ENCODE data around the gene SERP1. TPM values are rescaled to one million over a fixed set of nuclear protein-coding genes. Genes with fewer than 3 reads are reported as not detected.

SERP1 gene
- total and polyA plus RNA-seq, 9 donors = 47.7 to 97.1 (median 67.5) TPM

GRCh38 chr3:150495563-150496168 lies 50.6 kb downstream of the SERP1 start:
- peak; percentile 75 for DNase-seq
- peaks cover 2% of the 10 kb centered on the region for H3K9me3 ChIP-seq (replicated peaks; ENCODE audit: control insufficient read depth, low read depth, low read length)
- H3K27ac ChIP-seq (ENCODE audit: low read length) = no peak overlapping the region
- no peaks in the 10 kb centered on the region for H3K27me3 ChIP-seq (ENCODE audit: control insufficient read depth, insufficient read depth, low read length)
- H3K36me3 ChIP-seq (ENCODE audit: control insufficient read depth, insufficient read depth, low read length) = no peaks in the 10 kb centered on the region
- WGBS (ENCODE audit: insufficient coverage) = 0% methylated on average over 1 of the region's 2 CpGs
- no peaks in the 10 kb centered on the region for H3K4me1 ChIP-seq (ENCODE audit: control insufficient read depth, insufficient read depth, low read length)
- no peak overlapping the region for H3K4me3 ChIP-seq (ENCODE audit: low read length)

DNA sequence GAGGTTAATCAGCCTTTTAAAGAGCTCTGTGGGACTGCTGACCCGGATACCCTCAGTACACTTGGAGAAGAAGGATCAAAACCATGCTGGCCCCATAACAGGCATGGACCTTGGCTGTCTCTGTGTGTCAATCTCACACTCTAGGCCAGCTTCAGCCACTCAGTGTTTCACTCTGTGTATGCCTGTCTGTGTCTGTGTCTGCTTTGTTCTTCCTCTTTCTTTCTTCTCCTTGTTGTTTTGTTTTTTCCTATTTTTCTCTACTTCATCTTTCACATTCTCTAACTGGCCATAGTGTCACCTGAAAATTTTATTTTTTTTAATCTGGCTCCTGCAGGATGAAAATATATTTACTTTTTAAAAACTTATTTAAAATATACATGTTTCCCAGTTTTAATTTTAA lies 51.1 kb downstream of the SERP1 start:
- H3K9me3 ChIP-seq (replicated peaks; ENCODE audit: control insufficient read depth, low read depth, low read length) = no peaks in the 10 kb centered on the region
- H3K36me3 ChIP-seq (ENCODE audit: control insufficient read depth, insufficient read depth, low read length) = no peaks in the 10 kb centered on the region
- peak; percentile 15 for DNase-seq
- no peak overlapping the region for H3K4me3 ChIP-seq (ENCODE audit: low read length)
- H3K27ac ChIP-seq (ENCODE audit: low read length) = no peak overlapping the region
- no peaks in the 10 kb centered on the region for H3K27me3 ChIP-seq (ENCODE audit: control insufficient read depth, insufficient read depth, low read length)
- no peaks in the 10 kb centered on the region for H3K4me1 ChIP-seq (ENCODE audit: control insufficient read depth, insufficient read depth, low read length)
- 29% methylated on average over 1 of the region's 1 CpG for WGBS (ENCODE audit: insufficient coverage)

- Histone ChIP-seq H3K36me3 (ENCODE audit: control insufficient read depth, insufficient read depth, low read length) (no peaks in the 10 kb centered on the region), H3K4me1 (ENCODE audit: control insufficient read depth, insufficient read depth, low read length) (no peaks in the 10 kb centered on the region), H3K9me3 (replicated peaks; ENCODE audit: control insufficient read depth, low read depth, low read length) (no peaks in the 10 kb centered on the region), H3K4me3 (ENCODE audit: low read length) (no peak overlapping the region), H3K27ac (ENCODE audit: low read length) (no peak overlapping the region), H3K27me3 (ENCODE audit: control insufficient read depth, insufficient read depth, low read length) (no peaks in the 10 kb centered on the region)
- DNase-seq = no peak
- WGBS (ENCODE audit: insufficient coverage) = no CpG with 5 or more reads among the region's 5 CpGs
These were observed 51.8 kb downstream of the SERP1 start for GRCh38 chr3:150494411-150494977.

Other genes with a start within 250 kb of the SERP1 start
- 16.2 TPM for gene TSC22D2, start 138.2 kb downstream of the SERP1 start, total RNA-seq
- gene TSC22D2, start 138.2 kb downstream of the SERP1 start, polyA plus RNA-seq (ENCODE audit: insufficient read depth in 1 of 8, insufficient read length in 8 of 8, low replicate concordance in 1 of 8) = 10 to 100 TPM; 41.5 to 69.5 (median 54.8) TPM
- 123 TPM for gene EIF2A, start 291 bp upstream of the SERP1 start, total RNA-seq
- gene EIF2A, start 291 bp upstream of the SERP1 start, polyA plus RNA-seq (ENCODE audit: insufficient read depth in 1 of 8, insufficient read length in 8 of 8, low replicate concordance in 1 of 8) = 100 to 1,000 TPM; 129 to 162 (median 148) TPM
- 60.4 TPM for gene SELENOT, start 56.8 kb upstream of the SERP1 start, total RNA-seq
- gene SELENOT, start 56.8 kb upstream of the SERP1 start, polyA plus RNA-seq (ENCODE audit: insufficient read depth in 1 of 8, insufficient read length in 8 of 8, low replicate concordance in 1 of 8) = 10 to 100 TPM; 46.2 to 55.1 (median 48.7) TPM
- 0.09 TPM for gene ERICH6, start 157.4 kb upstream of the SERP1 start, total RNA-seq
- under 1 TPM in 5 of 8 donors, not detected in 3; 0.19 to 0.53 (median 0.41) TPM for gene ERICH6, start 157.4 kb upstream of the SERP1 start, polyA plus RNA-seq (ENCODE audit: insufficient read depth in 1 of 8, insufficient read length in 8 of 8, low replicate concordance in 1 of 8)
- 15.9 TPM for gene SIAH2, start 216.7 kb upstream of the SERP1 start, total RNA-seq
- gene SIAH2, start 216.7 kb upstream of the SERP1 start, polyA plus RNA-seq (ENCODE audit: insufficient read depth in 1 of 8, insufficient read length in 8 of 8, low replicate concordance in 1 of 8) = 10 to 100 TPM; 19.1 to 22.1 (median 20.2) TPM

All from muscle of leg (tissue), 11 donors.